WTC11 (cell line): ENCODE data around the gene COL5A1. TPM values are rescaled to one million over a fixed set of nuclear protein-coding genes. Genes with fewer than 3 reads are reported as not detected.
A peak's percentile ranks its signal among the peaks of the same experiment; 100 is the strongest.

Experiments used
- ATAC-seq: fragments of 200-7000 bp; cut with Tn5 transposase; 2 replicates; pipeline ENCODE4 v1.10.0; 2021; ENCODE audit warnings: mild to moderate bottlenecking, moderate library complexity
- CTCF ChIA-PET: fragments of 300-600 bp; sonication (Branson Sonifier 250); formaldehyde crosslinking; loops from one replicate; lab custom pipeline; 2021; ENCODE audit warnings: antibody characterized with exemption; lab: Charles Lee
- POLR2A ChIA-PET: fragments of 350-600 bp; sonication (Branson Sonifier 250); formaldehyde crosslinking; loops from one replicate; lab custom pipeline; 2021; ENCODE audit warnings: antibody characterized with exemption; lab: Charles Lee
- DNase-seq: peaks from one replicate; pipeline ENCODE4 v3.0.0; 2021; ENCODE audit warnings: low spot score
- H3K27ac Mint-ChIP-seq: 2 replicates; pipeline ENCODE4 v1.8.0; 2021; ENCODE audit warnings: mixed read lengths
- H3K27me3 Mint-ChIP-seq: 2 replicates; pipeline ENCODE4 v1.8.0; 2021; ENCODE audit warnings: low read depth, mild to moderate bottlenecking, moderate library complexity, mixed read lengths
- H3K36me3 Mint-ChIP-seq: 2 replicates; pipeline ENCODE4 v1.8.0; 2021; ENCODE audit warnings: mixed read lengths
- H3K4me1 Mint-ChIP-seq: 2 replicates; pipeline ENCODE4 v1.8.0; 2022; ENCODE audit warnings: mixed read lengths
- H3K4me3 Mint-ChIP-seq: 2 replicates; pipeline ENCODE4 v1.8.0; 2021; ENCODE audit warnings: mild to moderate bottlenecking, moderate library complexity, mixed read lengths
- H3K9me3 Mint-ChIP-seq: 2 replicates; pipeline ENCODE4 v1.8.0; 2021; ENCODE audit warnings: mixed read lengths
- PRDM15 ChIP-seq: sonication (generic); formaldehyde crosslinking; IDR thresholded peaks from 2 replicates; pipeline ENCODE4 v1.8.0; 2022; ENCODE audit warnings: missing genetic modification reagents
- SMAD3 ChIP-seq: sonication (generic); formaldehyde crosslinking; IDR thresholded peaks from 2 replicates; pipeline ENCODE4 v1.8.0; 2022; ENCODE audit warnings: missing genetic modification reagents, mild to moderate bottlenecking, borderline replicate concordance
- SOX15 ChIP-seq: fragments of 250-450 bp; sonication (Bioruptor Pico); IDR thresholded peaks from 2 replicates; pipeline ENCODE4 v1.9.0; 2021; ENCODE audit warnings: mild to moderate bottlenecking
- SP1 ChIP-seq: sonication (generic); formaldehyde crosslinking; conservative IDR thresholded peaks from 2 replicates; pipeline ENCODE4 v1.8.1; 2022; ENCODE audit warnings: missing genetic modification reagents
- ZNF512 ChIP-seq: sonication (generic); formaldehyde crosslinking; IDR thresholded peaks from 2 replicates; pipeline ENCODE4 v1.8.1; 2022; ENCODE audit warnings: missing genetic modification reagents, borderline replicate concordance
- total RNA-seq: library from RNA; stranded (reverse); gene quantifications from 3 replicates; pipeline ENCODE4 v1.2.3, GENCODE V29; 2021
- TF ChIP-seq, protein P1 (sequence below): sonication (generic); formaldehyde crosslinking; IDR thresholded peaks from 2 replicates; pipeline ENCODE4 v1.8.1; 2022; ENCODE audit warnings: low read depth, missing genetic modification reagents, borderline replicate concordance
- TF ChIP-seq, protein P2 (sequence below): sonication (generic); formaldehyde crosslinking; IDR thresholded peaks from 2 replicates; pipeline ENCODE4 v1.8.1; 2023; ENCODE audit warnings: mild to moderate bottlenecking, missing genetic modification reagents, borderline replicate concordance
- TF ChIP-seq, protein P3 (sequence below): sonication (generic); formaldehyde crosslinking; IDR thresholded peaks from 2 replicates; pipeline ENCODE4 v1.8.1; 2022; ENCODE audit warnings: mild to moderate bottlenecking, missing genetic modification reagents, moderate library complexity, borderline replicate concordance
- TF ChIP-seq, protein P4 (sequence below): sonication (generic); formaldehyde crosslinking; IDR thresholded peaks from 2 replicates; pipeline ENCODE4 v1.8.0; 2023; ENCODE audit warnings: missing genetic modification reagents, mild to moderate bottlenecking, borderline replicate concordance

The COL5A1 gene
- total RNA-seq, 1 experiment from 2014 or later = 13.5 TPM

- TF ChIP-seq, protein P1, sequence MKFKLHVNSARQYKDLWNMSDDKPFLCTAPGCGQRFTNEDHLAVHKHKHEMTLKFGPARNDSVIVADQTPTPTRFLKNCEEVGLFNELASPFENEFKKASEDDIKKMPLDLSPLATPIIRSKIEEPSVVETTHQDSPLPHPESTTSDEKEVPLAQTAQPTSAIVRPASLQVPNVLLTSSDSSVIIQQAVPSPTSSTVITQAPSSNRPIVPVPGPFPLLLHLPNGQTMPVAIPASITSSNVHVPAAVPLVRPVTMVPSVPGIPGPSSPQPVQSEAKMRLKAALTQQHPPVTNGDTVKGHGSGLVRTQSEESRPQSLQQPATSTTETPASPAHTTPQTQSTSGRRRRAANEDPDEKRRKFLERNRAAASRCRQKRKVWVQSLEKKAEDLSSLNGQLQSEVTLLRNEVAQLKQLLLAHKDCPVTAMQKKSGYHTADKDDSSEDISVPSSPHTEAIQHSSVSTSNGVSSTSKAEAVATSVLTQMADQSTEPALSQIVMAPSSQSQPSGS (CRISPR knock-in tag) = no peak
- TF ChIP-seq, protein P2, sequence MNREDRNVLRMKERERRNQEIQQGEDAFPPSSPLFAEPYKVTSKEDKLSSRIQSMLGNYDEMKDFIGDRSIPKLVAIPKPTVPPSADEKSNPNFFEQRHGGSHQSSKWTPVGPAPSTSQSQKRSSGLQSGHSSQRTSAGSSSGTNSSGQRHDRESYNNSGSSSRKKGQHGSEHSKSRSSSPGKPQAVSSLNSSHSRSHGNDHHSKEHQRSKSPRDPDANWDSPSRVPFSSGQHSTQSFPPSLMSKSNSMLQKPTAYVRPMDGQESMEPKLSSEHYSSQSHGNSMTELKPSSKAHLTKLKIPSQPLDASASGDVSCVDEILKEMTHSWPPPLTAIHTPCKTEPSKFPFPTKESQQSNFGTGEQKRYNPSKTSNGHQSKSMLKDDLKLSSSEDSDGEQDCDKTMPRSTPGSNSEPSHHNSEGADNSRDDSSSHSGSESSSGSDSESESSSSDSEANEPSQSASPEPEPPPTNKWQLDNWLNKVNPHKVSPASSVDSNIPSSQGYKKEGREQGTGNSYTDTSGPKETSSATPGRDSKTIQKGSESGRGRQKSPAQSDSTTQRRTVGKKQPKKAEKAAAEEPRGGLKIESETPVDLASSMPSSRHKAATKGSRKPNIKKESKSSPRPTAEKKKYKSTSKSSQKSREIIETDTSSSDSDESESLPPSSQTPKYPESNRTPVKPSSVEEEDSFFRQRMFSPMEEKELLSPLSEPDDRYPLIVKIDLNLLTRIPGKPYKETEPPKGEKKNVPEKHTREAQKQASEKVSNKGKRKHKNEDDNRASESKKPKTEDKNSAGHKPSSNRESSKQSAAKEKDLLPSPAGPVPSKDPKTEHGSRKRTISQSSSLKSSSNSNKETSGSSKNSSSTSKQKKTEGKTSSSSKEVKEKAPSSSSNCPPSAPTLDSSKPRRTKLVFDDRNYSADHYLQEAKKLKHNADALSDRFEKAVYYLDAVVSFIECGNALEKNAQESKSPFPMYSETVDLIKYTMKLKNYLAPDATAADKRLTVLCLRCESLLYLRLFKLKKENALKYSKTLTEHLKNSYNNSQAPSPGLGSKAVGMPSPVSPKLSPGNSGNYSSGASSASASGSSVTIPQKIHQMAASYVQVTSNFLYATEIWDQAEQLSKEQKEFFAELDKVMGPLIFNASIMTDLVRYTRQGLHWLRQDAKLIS (CRISPR knock-in tag) = no peak
- no peak for TF ChIP-seq SMAD3 (CRISPR knock-in tag)
- TF ChIP-seq, protein P3, sequence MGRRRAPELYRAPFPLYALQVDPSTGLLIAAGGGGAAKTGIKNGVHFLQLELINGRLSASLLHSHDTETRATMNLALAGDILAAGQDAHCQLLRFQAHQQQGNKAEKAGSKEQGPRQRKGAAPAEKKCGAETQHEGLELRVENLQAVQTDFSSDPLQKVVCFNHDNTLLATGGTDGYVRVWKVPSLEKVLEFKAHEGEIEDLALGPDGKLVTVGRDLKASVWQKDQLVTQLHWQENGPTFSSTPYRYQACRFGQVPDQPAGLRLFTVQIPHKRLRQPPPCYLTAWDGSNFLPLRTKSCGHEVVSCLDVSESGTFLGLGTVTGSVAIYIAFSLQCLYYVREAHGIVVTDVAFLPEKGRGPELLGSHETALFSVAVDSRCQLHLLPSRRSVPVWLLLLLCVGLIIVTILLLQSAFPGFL (CRISPR knock-in tag) = no peak
- no peak for TF ChIP-seq ZNF512
- TF ChIP-seq, protein P4, sequence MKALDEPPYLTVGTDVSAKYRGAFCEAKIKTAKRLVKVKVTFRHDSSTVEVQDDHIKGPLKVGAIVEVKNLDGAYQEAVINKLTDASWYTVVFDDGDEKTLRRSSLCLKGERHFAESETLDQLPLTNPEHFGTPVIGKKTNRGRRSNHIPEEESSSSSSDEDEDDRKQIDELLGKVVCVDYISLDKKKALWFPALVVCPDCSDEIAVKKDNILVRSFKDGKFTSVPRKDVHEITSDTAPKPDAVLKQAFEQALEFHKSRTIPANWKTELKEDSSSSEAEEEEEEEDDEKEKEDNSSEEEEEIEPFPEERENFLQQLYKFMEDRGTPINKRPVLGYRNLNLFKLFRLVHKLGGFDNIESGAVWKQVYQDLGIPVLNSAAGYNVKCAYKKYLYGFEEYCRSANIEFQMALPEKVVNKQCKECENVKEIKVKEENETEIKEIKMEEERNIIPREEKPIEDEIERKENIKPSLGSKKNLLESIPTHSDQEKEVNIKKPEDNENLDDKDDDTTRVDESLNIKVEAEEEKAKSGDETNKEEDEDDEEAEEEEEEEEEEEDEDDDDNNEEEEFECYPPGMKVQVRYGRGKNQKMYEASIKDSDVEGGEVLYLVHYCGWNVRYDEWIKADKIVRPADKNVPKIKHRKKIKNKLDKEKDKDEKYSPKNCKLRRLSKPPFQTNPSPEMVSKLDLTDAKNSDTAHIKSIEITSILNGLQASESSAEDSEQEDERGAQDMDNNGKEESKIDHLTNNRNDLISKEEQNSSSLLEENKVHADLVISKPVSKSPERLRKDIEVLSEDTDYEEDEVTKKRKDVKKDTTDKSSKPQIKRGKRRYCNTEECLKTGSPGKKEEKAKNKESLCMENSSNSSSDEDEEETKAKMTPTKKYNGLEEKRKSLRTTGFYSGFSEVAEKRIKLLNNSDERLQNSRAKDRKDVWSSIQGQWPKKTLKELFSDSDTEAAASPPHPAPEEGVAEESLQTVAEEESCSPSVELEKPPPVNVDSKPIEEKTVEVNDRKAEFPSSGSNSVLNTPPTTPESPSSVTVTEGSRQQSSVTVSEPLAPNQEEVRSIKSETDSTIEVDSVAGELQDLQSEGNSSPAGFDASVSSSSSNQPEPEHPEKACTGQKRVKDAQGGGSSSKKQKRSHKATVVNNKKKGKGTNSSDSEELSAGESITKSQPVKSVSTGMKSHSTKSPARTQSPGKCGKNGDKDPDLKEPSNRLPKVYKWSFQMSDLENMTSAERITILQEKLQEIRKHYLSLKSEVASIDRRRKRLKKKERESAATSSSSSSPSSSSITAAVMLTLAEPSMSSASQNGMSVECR (CRISPR knock-in tag) = no peak
- no peak for TF ChIP-seq SP1 (CRISPR knock-in tag)
- TF ChIP-seq SOX15 (CRISPR knock-in tag) = no peak
Observed at GRCh38 chr9:134657666-134658377, 16.2 kb downstream of the COL5A1 start (continued).

- POLR2A ChIA-PET = interaction anchor here (0.5 to 0.6 kb wide), 2 partner anchors 429 to 1230 kb away, joined by 3 read pairs; no protein-coding TSS in a partner anchor
- no peak for TF ChIP-seq PRDM15 (CRISPR knock-in tag)
- CTCF ChIA-PET = interaction anchor here (0.6 to 1.6 kb wide), 7 partner anchors 13 to 225 kb away, joined by 3 to 10 read pairs (median 4); no protein-coding TSS in a partner anchor
- Mint-ChIP-seq H3K27ac (no peak overlapping the region), H3K4me3 (no peak overlapping the region), H3K4me1 (peaks cover 9% of the 10 kb centered on the region), H3K9me3 (peaks cover 11% of the 10 kb centered on the region), H3K36me3 (peaks cover 16% of the 10 kb centered on the region), H3K27me3 (no peaks in the 10 kb centered on the region; the same call in 1 of the 2 replicates)
- DNase-seq (peak; percentile 41), ATAC-seq (peak; percentile 71)
Observed at GRCh38 chr9:134658378-134658955, 16.9 kb downstream of the COL5A1 start.
